ENCODE results near the gene CDK5RAP2. TPM values are rescaled to one million over a fixed set of nuclear protein-coding genes. Genes with fewer than 3 reads are reported as not detected.

The CDK5RAP2 gene
- total RNA-seq, 1 experiment from 2014 or later, result 56.4 TPM

GRCh38 chr9:120384925-120385272 is 195.1 kb downstream of the CDK5RAP2 start:
- H3K79me1 ChIP-seq (ENCODE audit: insufficient read depth, low read depth, low read length, poor library complexity, severe bottlenecking), result no peaks in the 10 kb centered on the region
- no peak overlapping the region for H2BK12ac ChIP-seq (ENCODE audit: insufficient read length, low read depth, low read length)
- no peak for TF ChIP-seq CTCF (conservative IDR thresholded peaks at IDR 0.05)
- no peak overlapping the region for H4K8ac ChIP-seq (replicated peaks; ENCODE audit: insufficient read length, low read depth, low read length)
- no peak overlapping the region for H2AFZ ChIP-seq (ENCODE audit: low read length)
- Mint-ChIP-seq H3K27ac (peak overlapping the region in 1 of 3 experiments; percentile 83; a peak in 1 of 7 replicates), H3K4me3 (no peak overlapping the region), H3K4me1 (peaks cover 10 to 16% of the 10 kb centered on the region in 2 experiments), H3K9me3 (peaks cover 3 to 4% of the 10 kb centered on the region in 2 experiments; a peak in 4 of 5 replicates), H3K27me3 (ENCODE audit: low read depth) (peaks cover 2% of the 10 kb centered on the region; the same call in 1 of the 2 replicates), H3K36me3 (ENCODE audit: insufficient read depth in 1 of 3, low read depth in 3 of 3) (peaks cover 11 to 25% (median 20%) of the 10 kb centered on the region in 3 experiments)
- no peak for DNase-seq
- no peaks in the 10 kb centered on the region for H3K9me3 ChIP-seq (ENCODE audit: control insufficient read depth, low read depth, low read length)
- H3K14ac ChIP-seq (ENCODE audit: insufficient read depth, low read length), result no peak overlapping the region
- no CpG with 5 or more reads among the region's 4 CpGs for WGBS (ENCODE audit: extremely low coverage, insufficient read length, low lambda C conversion rate)
- H2BK120ac ChIP-seq (ENCODE audit: low read depth, low read length, poor library complexity, severe bottlenecking), result no peak overlapping the region
- no peak overlapping the region for H4K5ac ChIP-seq (ENCODE audit: insufficient read length, low read depth, low read length)
- no peak overlapping the region for H3K9ac ChIP-seq (ENCODE audit: extremely low read depth, insufficient read length, low read length)
- no peaks in the 10 kb centered on the region for H3K23me2 ChIP-seq (ENCODE audit: insufficient read length, low read depth, low read length, poor library complexity, severe bottlenecking)
- no peak overlapping the region for H3K4ac ChIP-seq (ENCODE audit: low read depth, low read length)
- H4K20me1 ChIP-seq (ENCODE audit: control insufficient read depth, insufficient read depth, insufficient read length), result no peaks in the 10 kb centered on the region
- no peak overlapping the region for H4K91ac ChIP-seq (ENCODE audit: insufficient read length, low read depth, low read length)
- no peak overlapping the region for H3K23ac ChIP-seq (ENCODE audit: insufficient read length, low read depth, low read length)
- no peak overlapping the region for H3K27ac ChIP-seq (ENCODE audit: insufficient read length, low read depth, low read length)
- no peak overlapping the region for H2BK20ac ChIP-seq (ENCODE audit: low read depth, low read length, poor library complexity, severe bottlenecking)
- H2BK5ac ChIP-seq (ENCODE audit: insufficient read length, low read length), result no peak overlapping the region
- no peak overlapping the region for H3T11ph ChIP-seq (ENCODE audit: low read length)
- no peaks in the 10 kb centered on the region for H3K4me1 ChIP-seq (ENCODE audit: insufficient read depth, low read length)
- no peak overlapping the region for H3K4me2 ChIP-seq (ENCODE audit: insufficient read depth, insufficient read length, low read length)
- H2BK15ac ChIP-seq (ENCODE audit: low read depth, low read length), result no peak overlapping the region
- no peak overlapping the region for H3K56ac ChIP-seq (ENCODE audit: insufficient read length, low read depth, low read length)
- no peaks in the 10 kb centered on the region for H3K79me2 ChIP-seq (ENCODE audit: insufficient read depth, low read length)
- no peaks in the 10 kb centered on the region for H3K27me3 ChIP-seq (ENCODE audit: insufficient read depth, low read length)
- H2AK5ac ChIP-seq (ENCODE audit: insufficient read length, low read length), result no peak overlapping the region
- no peak overlapping the region for H3K18ac ChIP-seq (ENCODE audit: insufficient read length, low read depth, low read length)

Measured in H9 (cell line).